CD8-positive, alpha-beta memory T cell (primary cell): ENCODE results near the gene DUS1L. TPM values are rescaled to one million over a fixed set of nuclear protein-coding genes. Genes with fewer than 3 reads are reported as not detected.
A peak's percentile ranks its signal among the peaks of the same experiment; 100 is the strongest.

Experiments used
- CTCF ChIA-PET: fragments of 350-600 bp; sonication (Branson Sonifier 250); formaldehyde crosslinking; loops from one replicate; lab custom pipeline; 2021; ENCODE audit warnings: antibody characterized with exemption; lab: Charles Lee
- POLR2A ChIA-PET: fragments of 350-600 bp; sonication (Branson Sonifier 250); formaldehyde crosslinking; loops from one replicate; lab custom pipeline; 2021; ENCODE audit warnings: antibody characterized with exemption; lab: Charles Lee
- DNase-seq, 5 donors: peaks; one replicate each; pipeline versions ENCODE4 v3.0.0 to v3.0.0-alpha.2; 2020 to 2022; ENCODE audit warnings: mixed read lengths in 1 of 5
- H3K27ac ChIP-seq: one replicate; pipeline ENCODE4 v1.7.0; 2013; ENCODE audit warnings: low read depth, mild to moderate bottlenecking, low read length, moderate library complexity
- H3K27me3 ChIP-seq: 2 replicates; pipeline ENCODE4 v1.7.0; 2013; ENCODE audit warnings: low read length, mild to moderate bottlenecking; ENCODE audit not compliant: insufficient read depth, poor library complexity, severe bottlenecking
- H3K36me3 ChIP-seq: 2 replicates; pipeline ENCODE4 v1.7.0; 2013; ENCODE audit warnings: mild to moderate bottlenecking, low read length, moderate library complexity; ENCODE audit not compliant: insufficient read depth
- H3K4me1 ChIP-seq: 2 replicates; pipeline ENCODE4 v1.7.0; 2013; ENCODE audit warnings: mild to moderate bottlenecking, low read length, moderate library complexity; ENCODE audit not compliant: insufficient read depth
- H3K4me3 ChIP-seq: 2 replicates; pipeline ENCODE4 v1.7.0; 2013; ENCODE audit warnings: mild to moderate bottlenecking, low read length
- H3K9me3 ChIP-seq: 2 replicates; pipeline ENCODE4 v1.7.0; 2013; ENCODE audit warnings: mild to moderate bottlenecking, low read length
- H3K27ac Mint-ChIP-seq, 8 donors: one replicate each; pipeline ENCODE4 v1.8.0; 2020 to 2021; ENCODE audit warnings: mixed read lengths in 8 of 8, mild to moderate bottlenecking in 6 of 8, inconsistent platforms in 3 of 8, moderate library complexity in 3 of 8
- H3K27me3 Mint-ChIP-seq, 2 donors: one replicate each; pipeline ENCODE4 v1.8.0; 2020 to 2021; ENCODE audit warnings: mixed read lengths in 2 of 2, mild to moderate bottlenecking in 1 of 2, moderate library complexity in 1 of 2
- H3K36me3 Mint-ChIP-seq, 3 donors: one replicate each; pipeline ENCODE4 v1.8.0; 2020 to 2021; ENCODE audit warnings: mixed read lengths in 3 of 3, inconsistent platforms in 1 of 3, mild to moderate bottlenecking in 1 of 3
- H3K4me1 Mint-ChIP-seq, 3 donors: one replicate each; pipeline ENCODE4 v1.8.0; 2020 to 2021; ENCODE audit warnings: mixed read lengths in 3 of 3, inconsistent platforms in 1 of 3, mild to moderate bottlenecking in 1 of 3
- H3K4me3 Mint-ChIP-seq, 7 donors: one replicate each; pipeline ENCODE4 v1.8.0; 2020 to 2021; ENCODE audit warnings: mixed read lengths in 7 of 7, mild to moderate bottlenecking in 6 of 7, moderate library complexity in 4 of 7, inconsistent platforms in 2 of 7
- H3K9me3 Mint-ChIP-seq, 5 donors: one replicate each; pipeline ENCODE4 v1.8.0; 2020 to 2022; ENCODE audit warnings: mixed read lengths in 5 of 5, mild to moderate bottlenecking in 3 of 5, moderate library complexity in 2 of 5, inconsistent platforms in 1 of 5
- polyA plus RNA-seq: library from polyadenylated mRNA; unstranded; fragments of 300-500 nt; fragmentation: Illumina TruSeq; gene quantifications from one replicate; pipeline ENCODE4 v1.2.3, GENCODE V29; 2021
- total RNA-seq, 2 experiments: library from RNA; stranded (reverse); gene quantifications; one replicate each; pipeline ENCODE4 v1.2.3, GENCODE V29; 2021

The DUS1L gene
- total and polyA plus RNA-seq, 3 experiments from 2014 or later, result 142 to 210 (median 206) TPM

GRCh38 chr17:82051776-82052637, 13.6 kb downstream of the DUS1L start, which contains the start of the genes GPS1 and RFNG:
Gene GPS1, plus strand, starts transcription at chr17:82051898. Its CDS starts 34 bp downstream, at chr17:82051932.
Gene RFNG, minus strand, starts transcription at chr17:82051811. Its CDS starts 45 bp downstream, at chr17:82051766.
- no peaks in the 10 kb centered on the region for H3K9me3 Mint-ChIP-seq
- H3K27ac Mint-ChIP-seq, result peak within 1 kb of the TSS in 6 of 8 donors; percentile 71 to 87 (median 82)
- no peaks in the 10 kb centered on the region for H3K27me3 ChIP-seq
- peaks cover 0 to 42% (median 2%) of the 10 kb centered on the region in 3 donors for H3K36me3 Mint-ChIP-seq
- peaks cover 0 to 26% (median 15%) of the 10 kb centered on the region in 3 donors for H3K4me1 Mint-ChIP-seq
- H3K4me3 ChIP-seq, result peak within 1 kb of the TSS; percentile 67
- no peaks in the 10 kb centered on the region for H3K36me3 ChIP-seq
- peak; percentile 69 to 86 (median 77) for DNase-seq
- H3K27me3 Mint-ChIP-seq, result no peaks in the 10 kb centered on the region
- ChIA-PET POLR2A (interaction anchor here (0.6 to 2.2 kb wide), 4 partner anchors 13 to 109 kb away, joined by 3 to 7 read pairs (median 4); partner anchors contain the start of genes DCXR and DUS1L), CTCF (interaction anchor here (1.3 to 3.6 kb wide), 3 partner anchors 14 to 93 kb away, joined by 3 to 23 read pairs (median 3); partner anchors contain the start of gene DCXR)
- peak within 1 kb of the TSS; percentile 54 for H3K27ac ChIP-seq
- peaks cover 25% of the 10 kb centered on the region for H3K4me1 ChIP-seq
- H3K9me3 ChIP-seq, result no peaks in the 10 kb centered on the region
- peak within 1 kb of the TSS; percentile 79 to 90 (median 81) for H3K4me3 Mint-ChIP-seq

DNA sequence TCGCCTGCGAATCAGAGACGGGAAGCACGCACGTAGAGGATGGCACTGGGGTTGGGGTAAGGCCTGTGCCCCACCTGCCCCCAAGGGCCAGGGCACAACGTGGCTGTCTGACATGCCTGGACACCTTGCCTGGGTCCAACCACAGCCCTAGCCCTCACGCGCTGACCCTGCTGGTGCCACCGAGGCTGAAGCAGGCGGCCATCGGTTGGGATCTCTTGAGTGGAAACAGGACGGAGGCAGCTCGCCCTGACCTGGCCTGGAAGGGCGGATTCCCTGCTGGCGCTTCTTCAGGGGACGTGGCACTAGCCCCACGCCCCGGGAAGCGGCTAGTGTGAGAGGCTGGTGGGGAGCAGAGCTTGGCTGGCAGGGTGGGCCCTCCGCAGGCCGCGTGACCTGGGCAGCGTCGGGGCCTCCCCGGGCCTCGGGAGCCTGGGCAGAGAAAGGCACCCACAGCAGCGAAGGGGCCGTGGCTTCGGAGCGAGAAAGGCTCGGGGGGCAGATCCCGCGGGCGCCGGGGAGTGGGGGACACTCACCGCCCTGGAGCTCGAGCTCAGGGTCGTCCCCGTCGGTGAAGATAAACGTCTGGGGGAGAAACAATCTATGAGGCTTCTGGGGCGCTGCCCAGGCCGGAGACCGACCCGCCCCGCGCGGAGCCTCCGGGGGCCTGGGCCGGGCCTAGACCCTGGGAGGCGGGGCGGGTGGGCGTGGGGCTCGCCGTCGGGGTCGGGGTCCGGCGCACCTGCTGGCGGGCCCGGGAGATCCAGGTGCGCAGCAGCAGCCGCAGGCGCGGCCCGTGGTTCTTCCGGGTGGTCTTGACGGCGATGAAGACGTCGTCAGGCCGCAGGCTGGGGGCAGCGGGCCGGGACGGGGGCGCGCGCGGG, 14.6 kb downstream of the DUS1L start:
- POLR2A ChIA-PET, result interaction anchor here (0.6 to 2.2 kb wide), 2 partner anchors 13 to 108 kb away, joined by 4 to 7 read pairs; partner anchors contain the start of gene DCXR
- no peaks in the 10 kb centered on the region for H3K27me3 Mint-ChIP-seq
- no peaks in the 10 kb centered on the region for H3K27me3 ChIP-seq
- H3K9me3 Mint-ChIP-seq, result no peaks in the 10 kb centered on the region
- H3K27ac Mint-ChIP-seq, result peak overlapping the region in 6 of 8 donors; percentile 21 to 87 (median 81)
- CTCF ChIA-PET, result interaction anchor here (1.1 to 3.6 kb wide), 2 partner anchors 13 to 155 kb away, joined by 3 to 23 read pairs; partner anchors contain the start of gene DCXR
- H3K9me3 ChIP-seq, result no peaks in the 10 kb centered on the region
- peak overlapping the region; percentile 26 for H3K4me3 ChIP-seq
- peaks cover 0 to 36% (median 2%) of the 10 kb centered on the region in 3 donors for H3K36me3 Mint-ChIP-seq
- H3K4me1 ChIP-seq, result peaks cover 25% of the 10 kb centered on the region
- peak overlapping the region; percentile 76 to 90 (median 80) for H3K4me3 Mint-ChIP-seq
- DNase-seq, result no peak
- H3K36me3 ChIP-seq, result no peaks in the 10 kb centered on the region
- peak overlapping the region; percentile 31 for H3K27ac ChIP-seq
- H3K4me1 Mint-ChIP-seq, result peaks cover 0 to 26% (median 17%) of the 10 kb centered on the region in 3 donors

DNA sequence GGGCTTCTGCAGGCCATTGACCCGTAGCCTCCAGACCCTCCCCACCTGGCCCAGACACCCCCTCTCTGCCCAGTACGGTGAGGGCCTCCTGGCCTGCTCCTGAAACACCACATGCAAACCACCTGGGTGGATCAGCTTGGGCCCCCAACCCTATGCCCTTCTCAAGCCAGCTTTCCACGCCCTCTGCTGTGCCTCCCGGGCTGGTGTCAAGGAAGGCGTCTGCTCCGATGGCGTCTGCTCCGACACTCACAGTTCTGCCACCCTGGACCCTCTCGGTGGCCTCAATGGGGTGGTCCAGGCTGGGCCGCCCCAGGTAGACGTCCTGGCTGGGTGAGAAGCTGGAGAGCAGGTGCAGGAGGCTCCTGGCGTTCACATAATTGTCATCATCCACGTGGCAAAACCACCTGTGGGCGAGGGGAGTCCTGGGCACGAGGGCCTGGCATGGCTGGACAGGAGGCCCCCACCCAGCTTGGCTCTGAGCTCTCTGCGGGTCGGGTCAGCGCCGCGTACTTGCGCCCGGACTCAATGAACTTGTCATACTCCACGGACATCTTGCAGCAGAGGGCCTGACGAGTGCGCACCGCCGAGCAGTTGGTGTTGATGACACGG, 15.3 kb downstream of the DUS1L start:
- peak overlapping the region in 6 of 7 donors; percentile 76 to 90 (median 82) for H3K4me3 Mint-ChIP-seq
- Histone ChIP-seq H3K27me3 (no peaks in the 10 kb centered on the region), H3K36me3 (no peaks in the 10 kb centered on the region), H3K4me3 (peak overlapping the region; percentile 26), H3K4me1 (peaks cover 25% of the 10 kb centered on the region), H3K9me3 (no peaks in the 10 kb centered on the region), H3K27ac (no peak overlapping the region)
- H3K27ac Mint-ChIP-seq, result peak overlapping the region in 3 of 8 donors; percentile 21 to 87 (median 85)
- H3K27me3 Mint-ChIP-seq, result no peaks in the 10 kb centered on the region
- H3K4me1 Mint-ChIP-seq, result peaks cover 0 to 26% (median 17%) of the 10 kb centered on the region in 3 donors
- ChIA-PET CTCF (interaction anchor here (0.8 to 3.6 kb wide), 3 partner anchors 12 to 156 kb away, joined by 3 to 23 read pairs (median 3); partner anchors contain the start of gene DCXR), POLR2A (interaction anchor here (2.2 kb wide), 1 partner anchor 13 kb away, joined by 7 read pairs; the partner anchor contains the start of gene DCXR)
- DNase-seq, result no peak
- peaks cover 0 to 30% (median 2%) of the 10 kb centered on the region in 3 donors for H3K36me3 Mint-ChIP-seq
- no peaks in the 10 kb centered on the region for H3K9me3 Mint-ChIP-seq

- Mint-ChIP-seq H3K36me3 (peaks cover 0 to 23% (median 2%) of the 10 kb centered on the region in 3 donors), H3K4me3 (peak overlapping the region in 2 of 7 donors; percentile 23 to 34), H3K9me3 (no peaks in the 10 kb centered on the region), H3K27ac (no peak overlapping the region), H3K27me3 (no peaks in the 10 kb centered on the region), H3K4me1 (peaks cover 0 to 26% (median 17%) of the 10 kb centered on the region in 3 donors)
- no peak for DNase-seq
- Histone ChIP-seq H3K27me3 (no peaks in the 10 kb centered on the region), H3K9me3 (no peaks in the 10 kb centered on the region), H3K36me3 (no peaks in the 10 kb centered on the region), H3K4me1 (peaks cover 25% of the 10 kb centered on the region), H3K4me3 (no peak overlapping the region), H3K27ac (no peak overlapping the region)
- ChIA-PET CTCF (interaction anchor here (0.8 to 3.6 kb wide), 2 partner anchors 11 to 105 kb away, joined by 3 to 23 read pairs; partner anchors contain the start of gene DCXR), POLR2A (no interaction called here)
Observed at GRCh38 chr17:82049521-82049971, 16.1 kb downstream of the DUS1L start.

DNA sequence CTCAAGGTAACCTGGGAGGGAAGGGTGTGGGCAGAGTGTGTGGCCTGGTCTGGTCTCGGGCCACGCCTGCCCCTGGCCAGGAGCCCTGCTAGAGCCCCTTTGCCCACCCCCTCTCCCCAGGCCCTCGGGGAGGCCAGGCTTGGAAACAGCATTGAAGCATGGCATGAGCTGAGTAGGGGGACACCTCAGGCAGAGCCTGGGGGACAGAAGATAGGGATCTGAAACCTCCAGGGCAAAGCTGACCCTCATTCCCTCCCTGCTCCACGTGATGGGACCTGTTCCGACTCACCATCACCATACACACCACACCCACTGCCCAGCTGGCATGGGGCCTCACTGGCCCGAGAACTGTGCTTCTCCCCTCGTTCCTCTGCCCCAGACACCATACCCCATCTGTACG, 16.5 kb downstream of the DUS1L start:
- H3K9me3 Mint-ChIP-seq, result no peaks in the 10 kb centered on the region
- ChIA-PET CTCF (interaction anchor here (3.6 kb wide), 1 partner anchor 11 kb away, joined by 23 read pairs; the partner anchor contains the start of gene DCXR), POLR2A (no interaction called here)
- H3K27me3 Mint-ChIP-seq, result no peaks in the 10 kb centered on the region
- Histone ChIP-seq H3K27ac (no peak overlapping the region), H3K9me3 (no peaks in the 10 kb centered on the region), H3K4me1 (peaks cover 25% of the 10 kb centered on the region), H3K27me3 (no peaks in the 10 kb centered on the region), H3K4me3 (no peak overlapping the region), H3K36me3 (no peaks in the 10 kb centered on the region)
- peak overlapping the region in 4 of 7 donors; percentile 23 to 44 (median 33) for H3K4me3 Mint-ChIP-seq
- H3K27ac Mint-ChIP-seq, result no peak overlapping the region
- peaks cover 0 to 26% (median 17%) of the 10 kb centered on the region in 3 donors for H3K4me1 Mint-ChIP-seq
- no peak for DNase-seq
- peaks cover 0 to 20% (median 2%) of the 10 kb centered on the region in 3 donors for H3K36me3 Mint-ChIP-seq

DNA sequence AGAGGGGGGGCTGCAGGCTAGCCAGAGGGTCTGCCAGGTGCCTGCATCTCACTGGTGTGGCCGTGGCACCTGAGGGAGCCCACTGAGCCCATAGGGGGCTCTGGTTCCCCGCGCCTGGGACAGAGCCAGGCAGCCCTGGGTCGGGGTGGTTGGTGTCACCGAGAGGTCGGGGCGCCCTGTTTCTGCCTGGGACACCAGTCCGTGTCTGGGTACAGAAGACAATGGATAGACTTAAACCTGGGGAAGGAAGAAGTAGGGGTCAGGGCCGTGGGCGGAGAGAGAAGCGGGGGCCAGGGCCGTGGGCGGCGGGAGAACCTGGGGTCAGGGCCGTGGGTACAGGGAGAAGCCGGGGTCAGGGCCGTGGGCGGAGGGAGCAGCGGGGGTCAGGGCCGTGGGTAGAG, 17.0 kb downstream of the DUS1L start:
- Mint-ChIP-seq H3K36me3 (peaks cover 0 to 18% (median 2%) of the 10 kb centered on the region in 3 donors), H3K9me3 (no peaks in the 10 kb centered on the region), H3K4me1 (peaks cover 0 to 24% (median 17%) of the 10 kb centered on the region in 3 donors), H3K4me3 (no peak overlapping the region), H3K27me3 (no peaks in the 10 kb centered on the region), H3K27ac (peak overlapping the region in 1 of 8 donors; percentile 47)
- Histone ChIP-seq H3K36me3 (no peaks in the 10 kb centered on the region), H3K9me3 (no peaks in the 10 kb centered on the region), H3K4me1 (peaks cover 25% of the 10 kb centered on the region), H3K4me3 (no peak overlapping the region), H3K27me3 (no peaks in the 10 kb centered on the region), H3K27ac (no peak overlapping the region)
- DNase-seq, result no peak
- ChIA-PET POLR2A (no interaction called here), CTCF (interaction anchor here (3.6 kb wide), 1 partner anchor 10 kb away, joined by 23 read pairs; the partner anchor contains the start of gene DCXR)
